AG08396 (cell line): ENCODE results near the gene ARHGEF4.

Experiments used
- DNase-seq: peaks from one replicate; pipeline ENCODE4 v3.0.0; 2012; ENCODE audit warnings: low spot score, mixed read lengths

Gene ARHGEF4

GRCh38 chr2:130851624-130852382, 15.1 kb downstream of the ARHGEF4 start:
- no peak for DNase-seq

- DNase-seq, result no peak
These were observed 15.9 kb downstream of the ARHGEF4 start for GRCh38 chr2:130852521-130853115.

- DNase-seq, result no peak
These were observed 16.7 kb downstream of the ARHGEF4 start for GRCh38 chr2:130853391-130853790.

- DNase-seq, result no peak
These were observed 17.6 kb downstream of the ARHGEF4 start for GRCh38 chr2:130854301-130854700.

- DNase-seq, result no peak
These were observed 28.4 kb downstream of the ARHGEF4 start for GRCh38 chr2:130864830-130865800.

GRCh38 chr2:130869441-130870160, 32.9 kb downstream of the ARHGEF4 start:
- no peak for DNase-seq

GRCh38 chr2:130870161-130870485, 33.4 kb downstream of the ARHGEF4 start:
- no peak for DNase-seq

GRCh38 chr2:130870779-130871178, 34.1 kb downstream of the ARHGEF4 start:
- no peak for DNase-seq

GRCh38 chr2:130871843-130872740, 35.4 kb downstream of the ARHGEF4 start:
- no peak for DNase-seq

GRCh38 chr2:130872741-130873125, 36.0 kb downstream of the ARHGEF4 start:
- DNase-seq, result no peak

- peak; percentile 77 for DNase-seq
These were observed 37.1 kb downstream of the ARHGEF4 start for GRCh38 chr2:130873700-130874346.

- DNase-seq, result no peak
These were observed 37.8 kb downstream of the ARHGEF4 start for GRCh38 chr2:130874512-130874911.

- no peak for DNase-seq
These were observed 39.2 kb downstream of the ARHGEF4 start for GRCh38 chr2:130875935-130876334.

- no peak for DNase-seq
These were observed 40.5 kb downstream of the ARHGEF4 start for GRCh38 chr2:130877258-130877657.

- no peak for DNase-seq
These were observed 41.6 kb downstream of the ARHGEF4 start for GRCh38 chr2:130878316-130878715.

GRCh38 chr2:130878933-130879332, 42.2 kb downstream of the ARHGEF4 start:
- no peak for DNase-seq

GRCh38 chr2:130882111-130882690, 45.5 kb downstream of the ARHGEF4 start:
- no peak for DNase-seq

- DNase-seq, result no peak
These were observed 46.3 kb downstream of the ARHGEF4 start for GRCh38 chr2:130882991-130883390.

- DNase-seq, result no peak
These were observed 46.8 kb downstream of the ARHGEF4 start for GRCh38 chr2:130883496-130883895.

- no peak for DNase-seq
These were observed 47.3 kb downstream of the ARHGEF4 start for GRCh38 chr2:130884013-130884412.
